ENCODE data around the gene APP. TPM values are rescaled to one million over a fixed set of nuclear protein-coding genes. Genes with fewer than 3 reads are reported as not detected.

Gene APP
- total and polyA plus RNA-seq, 12 donors: 106 to 434 (median 389) TPM

DNA sequence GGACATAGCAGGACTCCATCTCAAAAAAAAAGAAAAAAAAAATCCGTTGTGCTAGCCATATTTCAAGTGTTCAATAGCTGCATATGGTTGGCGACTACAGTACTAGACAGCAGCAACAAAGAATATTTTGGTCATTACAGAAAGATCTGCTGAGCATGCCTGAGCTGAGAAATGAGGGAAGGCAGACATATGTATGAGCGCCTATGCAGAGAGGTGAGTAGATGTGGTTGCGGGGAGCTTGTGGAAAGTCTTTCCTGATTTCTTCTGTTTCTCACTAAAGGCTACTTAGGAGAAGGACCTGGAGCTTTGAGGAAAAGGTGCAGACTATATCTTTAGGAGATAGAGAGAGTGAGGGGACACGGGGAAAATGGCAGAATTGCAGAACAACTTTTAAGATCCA, 21.0 kb upstream of the APP start:
- WGBS, 2 donors: 91 to 97% methylated on average over 5 of the region's 5 CpGs

DNA sequence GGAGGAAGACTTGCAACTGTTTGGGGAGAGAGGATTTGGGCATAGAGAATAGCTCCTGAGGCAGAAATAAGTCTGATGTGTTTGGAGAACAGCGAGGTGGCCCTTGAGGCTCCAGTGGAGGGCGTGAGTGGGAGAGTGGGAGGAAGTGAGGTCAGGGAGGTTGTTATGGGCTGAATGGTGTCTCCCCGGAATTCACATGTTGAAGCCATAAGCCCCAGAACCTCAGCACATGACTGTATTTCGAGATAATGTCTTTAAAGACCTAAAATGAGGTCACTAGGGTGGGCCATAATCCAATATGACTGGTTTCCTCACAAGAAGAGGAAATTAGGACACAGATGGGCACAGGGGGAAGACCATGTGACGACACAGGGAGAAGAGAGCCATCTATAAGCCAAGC, 17.9 kb upstream of the APP start:
- TF ChIP-seq, protein P1, sequence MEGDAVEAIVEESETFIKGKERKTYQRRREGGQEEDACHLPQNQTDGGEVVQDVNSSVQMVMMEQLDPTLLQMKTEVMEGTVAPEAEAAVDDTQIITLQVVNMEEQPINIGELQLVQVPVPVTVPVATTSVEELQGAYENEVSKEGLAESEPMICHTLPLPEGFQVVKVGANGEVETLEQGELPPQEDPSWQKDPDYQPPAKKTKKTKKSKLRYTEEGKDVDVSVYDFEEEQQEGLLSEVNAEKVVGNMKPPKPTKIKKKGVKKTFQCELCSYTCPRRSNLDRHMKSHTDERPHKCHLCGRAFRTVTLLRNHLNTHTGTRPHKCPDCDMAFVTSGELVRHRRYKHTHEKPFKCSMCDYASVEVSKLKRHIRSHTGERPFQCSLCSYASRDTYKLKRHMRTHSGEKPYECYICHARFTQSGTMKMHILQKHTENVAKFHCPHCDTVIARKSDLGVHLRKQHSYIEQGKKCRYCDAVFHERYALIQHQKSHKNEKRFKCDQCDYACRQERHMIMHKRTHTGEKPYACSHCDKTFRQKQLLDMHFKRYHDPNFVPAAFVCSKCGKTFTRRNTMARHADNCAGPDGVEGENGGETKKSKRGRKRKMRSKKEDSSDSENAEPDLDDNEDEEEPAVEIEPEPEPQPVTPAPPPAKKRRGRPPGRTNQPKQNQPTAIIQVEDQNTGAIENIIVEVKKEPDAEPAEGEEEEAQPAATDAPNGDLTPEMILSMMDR (IDR thresholded peaks at IDR 0.05): no peak
- ATAC-seq (peak in 2 of 8 donors; percentile 16 to 77), DNase-seq (no peak)
- Histone ChIP-seq H3K27me3 (no peaks in the 10 kb centered on the region), H3K4me1 (no peaks in the 10 kb centered on the region), H3K27ac (no peak overlapping the region), H3K4me3 (no peak overlapping the region), H3K36me3 (no peaks in the 10 kb centered on the region), H3K9me3 (peaks cover 0 to 12% (median 0%) of the 10 kb centered on the region in 11 donors)
- WGBS, 2 donors: 63 to 67% methylated on average over 5 of the region's 5 CpGs
- intact Hi-C loops (cut with DNase I): no loop called here

More for the DNA sequence above, 21.0 kb upstream of the APP start:
- no peak for ATAC-seq
- Histone ChIP-seq H3K27ac (no peak overlapping the region), H3K4me1 (no peaks in the 10 kb centered on the region), H3K9me3 (no peaks in the 10 kb centered on the region), H3K36me3 (no peaks in the 10 kb centered on the region), H3K4me3 (no peak overlapping the region), H3K27me3 (no peaks in the 10 kb centered on the region)
- no peak for DNase-seq
- TF ChIP-seq, protein P1 (IDR thresholded peaks at IDR 0.05): no peak
- intact Hi-C loops (cut with DNase I): no loop called here

DNA sequence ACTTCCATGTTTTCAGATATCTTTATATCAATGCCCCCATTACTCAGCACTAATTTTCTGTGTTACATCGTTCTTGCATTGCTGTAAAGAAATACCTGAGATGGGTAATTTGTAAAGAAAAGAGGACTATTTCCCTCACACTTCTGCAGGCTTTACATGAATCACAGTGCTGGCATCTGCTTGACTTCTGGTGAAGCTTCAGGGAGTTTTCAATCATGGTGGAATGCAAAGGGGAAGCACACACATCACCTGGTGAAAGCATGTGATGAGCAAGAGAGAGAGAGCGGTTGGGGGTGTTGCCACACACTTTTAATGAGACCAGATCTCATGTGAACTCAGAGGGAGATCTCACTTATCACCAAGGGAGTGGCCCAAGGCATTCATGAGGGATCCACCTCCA, 14.9 kb upstream of the APP start:
- Histone ChIP-seq H3K4me3 (no peak overlapping the region), H3K4me1 (no peaks in the 10 kb centered on the region), H3K27me3 (no peaks in the 10 kb centered on the region), H3K36me3 (no peaks in the 10 kb centered on the region), H3K9me3 (peaks cover 0 to 15% (median 0%) of the 10 kb centered on the region in 11 donors), H3K27ac (no peak overlapping the region)
- 95% methylated on average over 2 of the region's 2 CpGs for WGBS, 2 donors
- TF ChIP-seq, protein P1 (IDR thresholded peaks at IDR 0.05): no peak
- DNase-seq (no peak), ATAC-seq (no peak)
- intact Hi-C loops (cut with DNase I): no loop called here

DNA sequence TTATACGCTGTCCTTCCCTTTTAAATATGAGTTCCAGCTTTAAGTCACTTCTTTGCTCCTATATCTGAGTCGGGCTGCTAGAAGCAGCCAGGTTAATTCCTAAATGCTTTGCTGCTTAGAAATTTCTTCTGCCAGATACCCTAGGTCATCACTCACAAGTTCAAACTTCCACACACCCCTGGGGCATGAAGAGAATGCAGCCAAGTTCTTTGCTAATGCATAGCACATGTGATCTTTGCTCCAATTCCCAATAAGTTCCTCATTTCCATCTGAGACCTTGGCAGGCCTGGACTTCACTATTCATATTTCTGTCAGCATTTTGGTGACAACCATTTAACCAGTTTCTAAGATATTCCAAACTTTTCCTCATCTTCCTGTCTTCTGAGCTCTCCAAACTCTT, 14.5 kb upstream of the APP start:
- TF ChIP-seq, protein P1 (IDR thresholded peaks at IDR 0.05): no peak
- intact Hi-C loops (cut with DNase I): no loop called here
- 91 to 97% methylated on average over 2 of the region's 2 CpGs for WGBS, 2 donors
- Histone ChIP-seq H3K27me3 (no peaks in the 10 kb centered on the region), H3K27ac (no peak overlapping the region), H3K4me3 (no peak overlapping the region), H3K9me3 (peaks cover 0 to 15% (median 0%) of the 10 kb centered on the region in 11 donors), H3K4me1 (no peaks in the 10 kb centered on the region), H3K36me3 (no peaks in the 10 kb centered on the region)
- no peak for ATAC-seq
- DNase-seq: no peak
